Liver (tissue), 9 donors: ENCODE measurements around the gene DIP2A. TPM values are rescaled to one million over a fixed set of nuclear protein-coding genes. Genes with fewer than 3 reads are reported as not detected.

Source experiments
- DNase-seq: peaks from one replicate; pipeline ENCODE4 v3.0.0-alpha.2; 2017; ENCODE audit warnings: low spot score
- H3K27ac ChIP-seq, 2 donors: one replicate each; pipeline ENCODE4 v1.7.0; 2013; ENCODE audit warnings: inconsistent platforms in 2 of 2, low read length in 2 of 2, control low read depth in 1 of 2, low read depth in 1 of 2, mild to moderate bottlenecking in 1 of 2
- H3K27me3 ChIP-seq, 4 donors: one replicate each; pipeline versions ENCODE4 v1.6.1 to v1.7.0; 2013; ENCODE audit warnings: low read length in 3 of 4, inconsistent platforms in 1 of 4, mild to moderate bottlenecking in 1 of 4, moderate library complexity in 1 of 4; ENCODE audit not compliant: control insufficient read depth in 4 of 4, insufficient read depth in 4 of 4
- H3K36me3 ChIP-seq, 4 donors: one replicate each; pipeline versions ENCODE4 v1.6.1 to v1.7.0; 2013; ENCODE audit warnings: low read length in 3 of 4, mild to moderate bottlenecking in 3 of 4, low read depth in 1 of 4, moderate library complexity in 1 of 4; ENCODE audit not compliant: control insufficient read depth in 4 of 4, insufficient read depth in 3 of 4
- H3K4me1 ChIP-seq, 4 donors: one replicate each; pipeline versions ENCODE4 v1.6.1 to v1.7.0; 2013; ENCODE audit warnings: low read length in 3 of 4, mild to moderate bottlenecking in 3 of 4, moderate library complexity in 1 of 4; ENCODE audit not compliant: control insufficient read depth in 4 of 4, insufficient read depth in 4 of 4
- H3K4me3 ChIP-seq, 3 donors: one replicate each; pipeline versions ENCODE4 v1.6.1 to v1.7.0; 2013; ENCODE audit warnings: low read length in 3 of 3, control low read depth in 1 of 3, low read depth in 1 of 3, mild to moderate bottlenecking in 1 of 3
- H3K9ac ChIP-seq, 2 donors: one replicate each; pipeline ENCODE4 v1.7.0; 2013; ENCODE audit warnings: low read length in 2 of 2, mild to moderate bottlenecking in 2 of 2, moderate library complexity in 2 of 2, control low read depth in 1 of 2, low read depth in 1 of 2
- H3K9me3 ChIP-seq, 4 donors: one replicate each; pipeline versions ENCODE4 v1.6.1 to v1.7.0; 2013; ENCODE audit warnings: low read length in 3 of 4; ENCODE audit not compliant: control insufficient read depth in 4 of 4
- CTCF ChIP-seq: fragments of 150-350 bp; IDR thresholded peaks from 2 replicates; pipeline ENCODE4 v1.5.1; 2017; ENCODE audit warnings: improper control_type of control experiment, low read depth, low read length; ENCODE audit not compliant: missing input control
- EGR1 ChIP-seq, 2 donors: IDR thresholded peaks; 2 replicates each; pipeline ENCODE4 v1.6.1; 2016 to 2018; ENCODE audit warnings: antibody characterized with exemption in 2 of 2, low read depth in 2 of 2
- FOXA1 ChIP-seq: IDR thresholded peaks from 2 replicates; pipeline ENCODE4 v1.6.1; 2016; ENCODE audit warnings: antibody characterized with exemption
- FOXA2 ChIP-seq: IDR thresholded peaks from 2 replicates; pipeline ENCODE4 v1.6.1; 2016; ENCODE audit warnings: antibody characterized with exemption
- GABPA ChIP-seq, 2 donors: IDR thresholded peaks in 1 of 2; conservative IDR thresholded peaks in 1 of 2; 2 replicates each; pipeline ENCODE4 v1.6.1; 2016; ENCODE audit warnings: antibody characterized with exemption in 2 of 2, mild to moderate bottlenecking in 1 of 2, moderate library complexity in 1 of 2
- HNF4A ChIP-seq, 2 donors: conservative IDR thresholded peaks; 2 replicates each; pipeline ENCODE4 v1.6.1; 2016; ENCODE audit warnings: antibody characterized with exemption in 2 of 2, mild to moderate bottlenecking in 2 of 2
- HNF4G ChIP-seq: IDR thresholded peaks from 2 replicates; pipeline ENCODE4 v1.6.1; 2016; ENCODE audit warnings: antibody characterized with exemption
- JUND ChIP-seq, 2 donors: IDR thresholded peaks; 2 replicates each; pipeline ENCODE4 v1.6.1; 2016; ENCODE audit warnings: antibody characterized with exemption in 2 of 2
- MAX ChIP-seq: IDR thresholded peaks from 2 replicates; pipeline ENCODE4 v1.6.1; 2016; ENCODE audit warnings: antibody characterized with exemption
- NR2F2 ChIP-seq: IDR thresholded peaks from 2 replicates; pipeline ENCODE4 v1.6.1; 2016; ENCODE audit warnings: antibody characterized with exemption
- RAD21 ChIP-seq, 2 donors: IDR thresholded peaks; 2 replicates each; pipeline ENCODE4 v1.6.1; 2016; ENCODE audit warnings: antibody characterized with exemption in 2 of 2, mild to moderate bottlenecking in 2 of 2
- REST ChIP-seq: IDR thresholded peaks from 2 replicates; pipeline ENCODE4 v1.6.1; 2016; ENCODE audit warnings: antibody characterized with exemption, mild to moderate bottlenecking
- RXRA ChIP-seq, 2 donors: IDR thresholded peaks; 2 replicates each; pipeline ENCODE4 v1.6.1; 2017 to 2018; ENCODE audit warnings: antibody characterized with exemption in 2 of 2, mild to moderate bottlenecking in 1 of 2
- SP1 ChIP-seq: IDR thresholded peaks from 2 replicates; pipeline ENCODE4 v1.6.1; 2018; ENCODE audit warnings: antibody characterized with exemption, mild to moderate bottlenecking
- TAF1 ChIP-seq: conservative IDR thresholded peaks from 2 replicates; pipeline ENCODE4 v1.6.1; 2016; ENCODE audit warnings: antibody characterized with exemption, mild to moderate bottlenecking
- YY1 ChIP-seq: IDR thresholded peaks from 2 replicates; pipeline ENCODE4 v1.6.1; 2016; ENCODE audit warnings: antibody characterized with exemption, mild to moderate bottlenecking
- WGBS: extraction: QIAGEN DNeasy Blood & Tissue Kit; methylation state at CpG from one replicate; pipeline ENCODE4 v1.1.7; 2013; 5-methylcytosine and 5-hydroxymethylcytosine counted together
- polyA plus RNA-seq, 2 donors: library from polyadenylated mRNA; stranded (reverse) in 1 of 2; unstranded in 1 of 2; fragments of 200-250 nt in 1 of 2; fragments of >200 nt in 1 of 2; fragmentation: Nextera tagmentation in 1 of 2; extraction: Ambion mirVana in 1 of 2; gene quantifications; one replicate each; pipeline versions ENCODE4 v1.2.1 to v1.2.3, GENCODE V29; 2013 to 2015
- total RNA-seq, 2 donors: library from RNA; depleted of rRNA; stranded (reverse); fragments of >200 nt; gene quantifications; one replicate each; pipeline ENCODE4 v1.2.3, GENCODE V29; 2014
- TF ChIP-seq, protein P1 (sequence below): IDR thresholded peaks from 2 replicates; pipeline ENCODE4 v1.6.1; 2016; ENCODE audit warnings: antibody characterized with exemption
- donor health status: healthy.
- donor health status: healthy.
- donor health status: healthy.
- donor health status: healthy.
- donor health status: healthy.

DIP2A gene
- total and polyA plus RNA-seq, 4 donors: 3.8 to 21.7 (median 7.5) TPM

- no peak for DNase-seq
- TF ChIP-seq, protein P1, sequence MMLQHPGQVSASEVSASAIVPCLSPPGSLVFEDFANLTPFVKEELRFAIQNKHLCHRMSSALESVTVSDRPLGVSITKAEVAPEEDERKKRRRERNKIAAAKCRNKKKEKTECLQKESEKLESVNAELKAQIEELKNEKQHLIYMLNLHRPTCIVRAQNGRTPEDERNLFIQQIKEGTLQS: no peak
- TF ChIP-seq REST (no peak), HNF4G (no peak), YY1 (no peak), HNF4A (conservative IDR thresholded peaks at IDR 0.05) (peak; percentile 37 to 61), RXRA (IDR thresholded peaks at IDR 0.05) (peak; percentile 59 to 78), TAF1 (no peak), MAX (peak; percentile 34), SP1 (peak; percentile 29), EGR1 (IDR thresholded peaks at IDR 0.05; ENCODE audit: low read depth in 2 of 2) (no peak), FOXA2 (no peak), RAD21 (IDR thresholded peaks at IDR 0.05) (peak; percentile 37 to 42)
These were observed 56.4 kb downstream of the DIP2A start for GRCh38 chr21:46515109-46515508.

GRCh38 chr21:46516068-46516467 is 57.4 kb downstream of the DIP2A start:
- no peak for TF ChIP-seq HNF4G
- no peak for TF ChIP-seq RAD21 (IDR thresholded peaks at IDR 0.05)
- no peak for TF ChIP-seq TAF1
- no peak for TF ChIP-seq CTCF
- no peak for TF ChIP-seq GABPA (IDR thresholded peaks at IDR 0.05 in 1 of 2, conservative IDR thresholded peaks at IDR 0.05 in 1 of 2)
- no peak for TF ChIP-seq JUND (IDR thresholded peaks at IDR 0.05)
- no peak for TF ChIP-seq FOXA1
- no peak for TF ChIP-seq FOXA2
- no peak for TF ChIP-seq EGR1 (IDR thresholded peaks at IDR 0.05; ENCODE audit: low read depth in 2 of 2)
- TF ChIP-seq, protein P1: no peak
- no peak for TF ChIP-seq NR2F2
- TF ChIP-seq RXRA (IDR thresholded peaks at IDR 0.05): no peak
- TF ChIP-seq SP1: no peak
- TF ChIP-seq HNF4A (conservative IDR thresholded peaks at IDR 0.05): no peak
- peaks cover 4 to 15% (median 10%) of the 10 kb centered on the region in 4 donors for H3K36me3 ChIP-seq
- no peaks in the 10 kb centered on the region for H3K9me3 ChIP-seq
- H3K4me1 ChIP-seq: peaks cover 2 to 24% (median 19%) of the 10 kb centered on the region in 4 donors
- no peak overlapping the region for H3K4me3 ChIP-seq
- no peak for DNase-seq
- no peak overlapping the region for H3K9ac ChIP-seq
- no peak overlapping the region for H3K27ac ChIP-seq
- no peaks in the 10 kb centered on the region for H3K27me3 ChIP-seq
- WGBS: 95% methylated on average over 2 of the region's 2 CpGs

More at GRCh38 chr21:46515109-46515508, 56.4 kb downstream of the DIP2A start:
- Histone ChIP-seq H3K36me3 (peaks cover 6 to 20% (median 11%) of the 10 kb centered on the region in 4 donors), H3K27me3 (no peaks in the 10 kb centered on the region), H3K9me3 (no peaks in the 10 kb centered on the region), H3K9ac (no peak overlapping the region), H3K27ac (no peak overlapping the region), H3K4me3 (no peak overlapping the region), H3K4me1 (peaks cover 2 to 24% (median 19%) of the 10 kb centered on the region in 4 donors)
- WGBS: 33% methylated on average over 2 of the region's 2 CpGs
